ENCODE results near the gene TPSD1.
"Not testable (repeated sequence)": the region's sequence is repeated elsewhere in the genome, so short reads cannot be mapped to it uniquely, and the experiment has no call there.

Gene TPSD1

DNA sequence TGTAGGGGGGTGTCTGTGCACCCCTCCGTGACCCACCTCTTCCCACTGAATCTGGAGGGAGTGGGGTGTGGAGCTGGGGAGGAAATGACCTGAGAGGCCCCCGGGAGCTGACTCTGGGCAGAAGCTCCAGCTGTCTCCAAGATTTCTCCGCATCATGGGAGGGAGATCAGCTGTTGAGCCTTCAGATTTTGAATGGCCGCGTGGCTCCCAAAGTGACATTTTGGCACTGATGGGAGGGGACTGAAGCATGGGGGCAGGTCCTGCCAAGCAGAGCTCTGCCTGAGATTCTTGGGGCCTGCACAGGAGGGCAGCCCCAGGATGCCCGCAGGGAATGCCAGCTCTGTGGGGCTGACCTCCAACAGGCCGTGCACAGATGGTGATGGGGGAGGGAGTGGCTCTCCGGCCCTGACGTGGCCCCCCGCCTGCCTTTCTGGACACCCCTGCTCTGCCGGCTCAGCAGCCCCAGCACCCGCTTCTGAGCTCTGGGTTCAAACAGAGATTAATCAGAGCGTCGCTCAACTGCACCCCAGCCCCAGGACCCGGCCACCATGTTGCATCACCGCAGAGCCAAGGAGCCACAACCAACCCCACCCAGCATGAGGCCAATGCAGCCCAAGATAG is 28.2 kb downstream of the TPSD1 start:
- DNase-seq, result no peak

DNA sequence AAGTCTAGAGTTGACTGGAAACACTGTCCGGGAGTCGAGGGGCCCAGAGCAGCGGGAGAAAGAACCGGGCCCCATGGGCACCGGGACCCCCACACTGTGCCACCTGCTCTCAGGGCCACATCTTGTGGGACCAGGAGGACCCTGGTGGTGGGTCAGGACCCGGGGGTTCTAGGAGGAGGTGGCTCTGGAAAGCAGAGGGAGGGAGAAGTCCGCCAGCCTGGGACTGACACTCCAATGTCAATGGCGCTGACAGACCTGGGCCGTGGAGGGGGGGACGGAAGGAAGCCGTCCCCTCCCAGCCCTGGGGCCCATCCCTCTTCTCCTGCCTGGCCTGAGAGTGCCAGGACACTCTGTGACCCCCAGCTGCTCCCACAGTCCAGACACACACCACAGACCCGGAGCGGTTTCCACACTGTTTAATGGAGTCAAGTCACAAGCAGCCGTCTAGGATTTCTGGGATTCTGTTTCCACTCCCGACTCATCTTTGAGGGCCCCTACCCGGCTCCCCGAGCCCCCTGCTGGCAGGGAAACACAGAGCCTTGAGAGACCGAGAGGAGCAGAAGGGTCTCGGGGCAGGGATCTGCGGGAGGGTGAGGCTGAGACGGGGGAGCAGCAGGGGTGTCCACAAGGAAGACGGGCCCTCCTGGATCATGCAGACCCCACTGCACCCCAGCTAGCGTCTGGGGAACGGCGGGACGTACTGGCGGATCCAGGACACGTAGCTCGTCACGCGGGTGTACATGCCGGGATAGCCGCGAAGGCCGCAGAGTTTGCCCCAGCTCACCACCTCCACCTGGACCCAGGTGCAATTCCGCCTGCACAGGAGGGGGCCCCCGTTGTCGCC is 30.0 kb downstream of the TPSD1 start:
- no peak for DNase-seq

DNA sequence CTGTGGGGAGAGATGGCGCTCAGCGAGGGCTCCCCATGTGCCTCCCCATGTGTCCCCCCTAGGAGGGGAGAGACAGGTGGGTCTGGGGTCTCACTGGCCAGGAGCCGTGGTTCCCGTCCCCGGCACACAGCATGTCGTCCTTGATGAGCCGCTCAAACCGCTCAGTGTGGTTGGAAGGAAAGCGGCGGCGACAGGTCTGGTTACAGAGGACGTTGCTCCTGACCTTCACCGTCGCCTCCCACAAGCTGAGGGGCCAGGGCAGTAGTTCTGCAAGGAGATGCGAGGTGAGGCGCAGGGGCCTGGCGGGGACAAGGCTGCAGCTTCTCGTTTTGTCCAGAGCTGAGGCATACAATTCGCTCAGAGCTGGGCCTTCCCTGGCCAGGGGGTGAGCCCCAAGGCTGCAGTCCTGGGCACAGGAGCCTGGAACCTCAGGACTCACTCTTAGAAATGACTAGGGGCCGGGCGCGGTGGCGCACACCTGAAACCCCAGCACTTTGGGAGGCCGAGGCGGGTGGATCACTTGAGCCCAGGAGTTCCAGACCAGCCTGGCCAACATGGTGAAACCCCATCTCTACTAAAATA is 30.7 kb downstream of the TPSD1 start:
- DNase-seq, result no peak

DNA sequence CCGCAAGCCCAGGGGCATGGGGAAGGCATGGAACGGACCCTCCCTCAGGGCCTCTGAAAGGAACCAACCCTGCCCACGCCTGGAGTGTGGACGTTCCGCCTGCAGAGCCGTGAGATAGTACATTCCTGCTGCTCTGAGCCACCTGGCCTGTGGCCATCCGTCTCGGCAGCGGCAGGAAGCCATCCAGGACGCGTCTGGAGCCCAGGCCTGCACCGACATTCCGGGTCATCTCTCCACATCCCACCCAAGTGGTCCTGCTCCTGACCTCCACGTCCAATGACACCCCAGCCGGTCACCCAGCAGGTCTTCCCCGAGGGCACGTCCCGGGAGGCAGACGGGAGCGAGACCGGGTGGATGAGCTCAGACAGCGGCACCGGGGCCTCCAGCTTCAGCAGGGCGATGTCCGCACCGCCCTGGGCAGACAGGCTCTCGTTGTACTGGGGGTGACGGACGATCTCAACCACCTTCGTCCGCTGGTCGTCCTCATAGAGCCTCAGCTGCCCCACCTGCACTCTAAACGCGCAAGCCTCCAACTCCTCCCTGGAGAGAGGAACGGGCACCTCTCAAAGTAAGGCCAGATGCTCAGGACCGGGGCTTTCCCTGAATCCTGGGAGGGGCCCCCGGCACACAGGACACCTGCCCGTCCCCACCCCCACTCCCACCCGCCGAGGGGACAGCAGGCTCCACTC is 32.3 kb downstream of the TPSD1 start:
- no peak for DNase-seq

DNA sequence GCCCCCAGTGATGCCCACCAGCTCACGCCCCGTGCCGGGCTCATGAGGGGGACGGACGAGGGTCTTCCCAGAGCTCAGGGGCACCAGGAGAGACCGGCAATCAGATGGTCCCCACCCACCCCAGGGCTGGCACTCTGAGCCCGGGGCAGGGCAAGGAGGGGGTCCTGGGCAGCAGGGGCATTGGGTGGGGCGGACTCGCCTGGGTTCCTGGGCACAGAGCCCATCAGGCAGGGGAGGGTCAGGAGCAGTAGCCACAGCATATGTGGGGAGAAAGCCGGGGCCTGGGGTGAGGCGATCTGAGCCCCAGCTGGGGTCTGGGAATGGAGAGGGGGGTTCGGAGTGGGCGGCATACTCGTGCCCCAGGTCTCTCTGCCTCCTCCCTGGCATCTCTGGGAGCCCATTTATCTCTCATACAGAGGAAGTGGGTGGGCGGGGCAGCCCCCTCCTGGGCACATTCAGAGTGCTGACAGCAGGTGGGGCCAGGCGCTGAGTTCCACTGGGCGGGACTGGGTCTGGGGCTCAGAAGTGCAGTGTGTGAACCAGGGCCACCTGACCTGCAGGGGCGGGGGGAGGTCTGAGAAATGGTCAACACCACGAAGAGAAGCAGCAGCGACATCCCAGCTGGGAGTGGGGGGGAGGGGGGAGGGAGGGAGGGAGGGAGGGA is 33.1 kb downstream of the TPSD1 start:
- DNase-seq, result peak; percentile 29 to 42

DNA sequence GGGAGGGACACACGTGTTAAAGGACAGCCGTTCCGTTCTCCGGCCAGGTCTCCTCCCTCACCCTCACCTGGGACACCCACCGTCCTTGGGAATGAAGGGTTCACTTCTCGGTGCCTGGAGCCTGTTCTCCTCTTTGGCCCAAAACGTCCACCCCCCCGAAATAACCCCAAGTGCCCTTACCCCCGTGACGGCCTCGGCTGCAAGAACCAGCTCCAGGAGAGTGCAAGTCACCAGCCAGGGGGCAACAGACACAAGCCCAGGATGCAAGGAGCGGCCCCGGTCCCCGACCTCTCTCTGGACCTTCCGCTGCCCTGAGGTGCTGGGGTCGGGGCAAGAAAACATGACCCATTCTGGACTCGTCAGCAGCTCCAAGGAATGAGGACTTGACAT is 33.6 kb downstream of the TPSD1 start:
- DNase-seq, result no peak

DNA sequence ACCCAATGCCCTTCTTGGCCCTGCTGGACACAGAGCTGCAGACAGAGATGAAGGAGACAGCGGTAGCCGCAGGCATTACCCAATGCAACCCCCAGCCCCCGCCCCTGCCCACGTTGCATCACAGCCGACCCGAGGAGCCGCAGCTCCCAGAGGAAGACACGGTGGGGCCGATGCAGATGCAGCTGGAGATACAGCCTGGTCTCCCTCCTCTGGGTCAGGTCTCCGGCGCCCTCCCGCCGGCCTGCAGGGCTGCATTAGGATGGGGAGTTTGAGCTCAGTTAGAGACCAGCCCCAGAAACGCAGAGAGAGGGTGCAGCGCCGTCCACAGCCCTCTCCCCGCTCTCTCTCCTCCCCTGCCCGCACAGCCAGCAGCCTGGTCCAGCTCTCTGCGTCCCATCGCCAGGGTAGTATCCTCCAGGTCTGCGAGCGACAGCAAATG is 34.2 kb downstream of the TPSD1 start:
- no peak for DNase-seq

DNA sequence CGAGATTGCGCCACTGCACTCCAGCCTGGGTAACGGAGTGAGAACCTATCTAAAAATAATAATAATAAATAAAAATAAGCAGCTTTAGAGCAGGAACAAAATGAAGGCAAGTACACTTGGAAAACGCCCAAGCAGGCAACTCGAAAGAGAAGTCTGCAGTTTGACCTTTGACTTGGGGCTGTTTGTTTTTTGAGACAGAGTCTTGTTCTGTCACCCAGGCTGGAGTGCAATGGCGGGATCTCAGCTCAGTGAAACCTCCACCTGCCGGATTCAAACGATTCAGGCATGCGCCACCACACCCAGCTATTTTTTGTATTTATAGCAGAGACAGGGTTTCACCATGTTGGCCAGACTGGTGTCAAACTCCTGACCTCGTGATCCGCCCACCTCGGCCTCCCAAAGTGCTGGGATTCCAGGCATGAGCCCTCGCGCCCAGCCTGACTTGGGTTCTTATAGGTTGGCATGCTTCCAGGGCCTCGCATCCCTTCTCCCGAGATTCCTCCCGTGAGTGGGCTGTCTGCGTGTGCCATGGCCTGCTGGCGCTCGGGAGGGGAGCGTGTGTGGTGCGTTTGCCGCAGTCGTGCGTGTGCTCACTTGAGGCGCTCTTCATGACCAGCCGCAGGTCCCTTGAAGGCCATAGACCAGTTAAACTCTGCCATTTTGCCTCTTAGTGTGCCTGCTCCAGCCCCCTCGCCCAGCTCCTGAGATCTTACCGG is 35.1 kb downstream of the TPSD1 start:
- no peak for DNase-seq

DNA sequence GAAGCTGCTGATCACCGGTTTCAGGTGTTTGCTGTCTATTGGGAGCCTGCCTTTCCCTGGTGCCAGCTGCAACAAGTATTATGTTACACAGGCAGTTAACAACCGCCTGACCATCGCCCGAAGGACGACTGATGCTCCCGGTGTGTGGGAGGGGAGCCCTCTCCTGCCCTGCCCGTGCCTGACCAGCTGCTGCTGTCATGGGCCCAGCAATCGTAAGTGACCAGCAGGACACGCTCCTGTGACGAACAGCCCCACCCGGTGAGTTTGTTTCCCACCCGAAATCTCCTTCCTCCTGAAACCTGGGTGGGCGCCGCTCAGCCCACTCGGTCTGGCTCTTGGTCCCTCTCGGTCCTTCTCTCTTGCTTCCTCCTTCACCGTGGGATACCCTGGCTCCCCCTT is 35.7 kb downstream of the TPSD1 start:
- DNase-seq, result peak; percentile 68 to 75

DNA sequence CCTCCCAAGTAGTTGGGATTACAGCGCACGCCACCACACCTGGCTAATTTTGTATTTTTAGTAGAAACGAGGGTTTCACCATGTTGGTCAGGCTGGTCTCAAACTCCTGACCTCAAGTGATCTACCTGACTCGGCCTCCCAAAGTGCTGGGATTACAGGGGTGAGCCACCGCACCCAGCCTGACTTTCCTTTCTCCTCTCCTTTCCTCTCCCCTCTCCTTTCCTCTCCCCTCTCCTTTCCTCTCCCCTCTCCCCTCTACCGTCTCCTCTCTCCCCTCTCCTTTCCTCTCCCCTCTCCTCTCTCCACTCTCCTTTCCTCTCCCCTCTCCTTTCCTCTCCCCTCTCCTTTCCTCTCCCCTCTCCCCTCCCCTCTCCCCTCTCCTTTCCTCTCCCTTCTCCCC is 36.3 kb downstream of the TPSD1 start:
- not testable (repeated sequence) for DNase-seq

DNA sequence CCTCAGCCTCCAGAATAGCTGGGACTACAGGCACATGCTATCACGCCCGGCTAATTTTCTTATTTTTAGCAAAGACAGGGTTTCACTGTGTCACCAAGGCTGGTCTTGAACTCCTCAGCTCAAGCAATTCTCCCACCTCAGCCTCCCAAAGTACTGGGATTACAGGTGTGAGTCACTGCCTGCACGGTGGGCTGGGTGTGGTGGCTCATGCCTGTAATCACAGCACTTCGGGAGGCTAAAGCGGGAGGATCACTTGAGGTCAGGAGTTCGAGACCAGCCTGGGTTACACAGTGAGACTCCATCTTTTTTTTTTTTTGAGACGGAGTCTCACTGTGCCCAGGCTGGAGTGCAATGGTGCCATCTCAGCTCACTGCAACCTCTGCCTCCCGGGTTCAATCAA is 36.9 kb downstream of the TPSD1 start:
- DNase-seq, result not testable (repeated sequence)

DNA sequence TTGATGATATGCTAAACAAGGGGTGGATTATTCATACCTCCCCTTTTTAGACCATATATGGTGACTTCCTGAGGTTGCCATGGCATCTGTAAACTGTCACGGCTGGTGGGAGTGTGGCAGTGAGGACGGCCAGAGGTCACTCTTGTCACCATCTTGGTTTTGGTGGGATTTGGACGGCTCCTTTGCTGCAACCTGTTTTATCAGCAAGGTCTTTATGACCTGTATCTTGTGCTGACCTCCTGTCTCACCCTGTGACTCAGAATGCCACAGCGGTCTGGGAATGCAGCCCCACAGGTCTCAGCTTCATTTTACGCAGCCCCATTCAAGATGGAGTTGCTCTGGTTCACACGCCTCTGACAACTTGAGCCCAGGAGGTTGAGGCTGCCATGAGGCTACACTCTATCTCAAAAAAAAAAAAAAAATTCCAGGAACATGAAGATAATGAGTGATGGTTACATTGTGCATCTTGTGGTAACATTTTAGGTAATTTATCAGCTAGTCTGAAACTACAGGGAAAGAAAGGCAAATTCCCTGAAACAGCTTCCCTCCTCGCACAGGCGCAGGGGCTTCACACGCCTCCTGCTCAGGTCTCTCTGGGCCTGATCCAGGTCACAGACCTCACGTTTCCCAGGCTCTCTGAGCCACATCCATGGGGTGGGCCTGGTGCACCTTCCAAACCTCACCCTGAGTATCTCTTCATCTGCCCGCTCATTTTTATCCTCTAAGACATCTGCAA is 38.2 kb downstream of the TPSD1 start:
- DNase-seq, result no peak

DNA sequence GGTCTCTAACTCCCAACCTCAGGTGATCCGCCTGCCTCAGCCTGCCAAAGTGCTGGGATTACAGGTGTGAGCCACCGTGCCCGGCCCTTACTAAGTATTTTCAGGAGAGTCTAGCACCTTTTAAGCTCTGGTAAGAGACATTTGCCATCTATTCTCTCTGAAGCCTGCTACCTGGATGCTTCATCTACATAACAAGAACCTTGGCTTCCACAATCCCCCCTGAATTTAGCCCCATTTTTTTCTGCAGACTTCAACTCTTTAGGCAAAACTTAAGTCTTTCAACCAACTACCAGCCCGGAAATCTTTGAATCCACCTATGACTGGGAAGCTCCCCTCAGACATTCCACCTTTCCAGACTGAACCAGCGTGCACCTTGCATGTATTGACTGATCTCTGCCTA is 39.6 kb downstream of the TPSD1 start:
- DNase-seq, result no peak

DNA sequence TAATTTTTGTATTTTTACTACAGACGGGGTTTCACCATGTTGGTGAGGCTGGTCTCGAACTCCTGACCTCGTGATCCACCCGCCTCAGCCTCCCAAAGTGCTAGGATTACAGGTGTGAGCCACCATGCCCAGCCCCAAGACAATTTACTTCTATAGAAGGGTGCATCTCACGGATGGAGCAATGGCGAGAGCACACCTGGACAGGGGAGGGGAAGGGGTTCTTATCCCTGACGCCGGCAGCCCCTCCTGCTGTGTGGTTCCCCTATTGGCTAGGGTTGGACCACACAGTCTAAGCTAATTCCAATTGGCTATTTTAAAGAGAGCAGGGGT is 40.8 kb downstream of the TPSD1 start:
- not testable (repeated sequence) for DNase-seq

DNA sequence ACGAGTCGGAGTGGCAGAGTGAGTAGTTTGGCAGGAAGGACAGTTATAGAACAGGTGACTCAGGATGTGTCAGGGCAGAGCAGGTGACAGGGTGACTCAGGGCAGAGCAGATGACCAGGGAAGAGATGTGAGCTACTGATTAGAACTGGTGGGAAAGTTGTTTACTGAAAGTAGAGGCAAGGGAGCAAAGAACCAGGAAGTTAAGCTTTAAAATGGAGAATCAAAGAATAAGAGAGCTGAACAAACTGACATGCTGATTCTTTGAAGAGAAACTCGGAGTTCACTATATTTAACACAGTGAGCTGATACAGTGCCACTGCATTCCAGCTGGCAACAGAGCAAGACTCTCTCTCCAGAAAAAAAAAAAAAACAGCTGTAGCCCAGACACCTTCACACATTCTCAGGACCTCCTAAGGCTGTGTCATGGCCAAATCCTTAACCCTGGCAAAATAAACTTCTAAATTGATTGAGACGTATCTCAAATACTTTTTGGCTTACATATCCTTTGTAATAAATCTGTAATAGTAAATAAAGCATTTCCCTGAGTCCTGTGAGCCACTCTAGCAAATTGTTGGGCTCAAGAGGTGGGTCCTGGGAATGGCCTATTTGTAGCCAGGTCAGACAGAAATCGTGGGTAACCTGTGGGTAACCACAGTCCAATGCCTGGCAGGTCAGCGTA is 41.3 kb downstream of the TPSD1 start:
- peak in 1 of 2 experiments; percentile 39 for DNase-seq

DNA sequence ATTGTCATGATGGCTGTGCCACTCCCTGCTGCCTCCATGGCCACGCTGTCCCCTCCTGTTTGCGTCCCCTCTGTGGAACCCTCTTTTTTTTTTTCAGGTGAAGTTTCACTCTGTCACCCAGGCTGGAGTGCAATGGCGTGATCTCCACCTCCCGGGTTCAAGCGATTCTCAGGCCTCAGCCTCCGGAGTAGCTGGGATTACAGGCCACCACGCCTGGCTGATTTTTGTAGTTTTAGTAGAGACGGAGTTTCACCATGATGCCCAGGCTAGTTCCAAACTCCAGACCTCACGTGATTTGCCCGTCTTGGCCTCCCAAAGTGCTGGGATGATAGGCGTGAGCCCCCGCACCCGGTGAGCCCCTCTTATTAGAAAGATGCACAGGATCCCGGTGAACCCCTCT is 42.5 kb downstream of the TPSD1 start:
- DNase-seq, result no peak

DNA sequence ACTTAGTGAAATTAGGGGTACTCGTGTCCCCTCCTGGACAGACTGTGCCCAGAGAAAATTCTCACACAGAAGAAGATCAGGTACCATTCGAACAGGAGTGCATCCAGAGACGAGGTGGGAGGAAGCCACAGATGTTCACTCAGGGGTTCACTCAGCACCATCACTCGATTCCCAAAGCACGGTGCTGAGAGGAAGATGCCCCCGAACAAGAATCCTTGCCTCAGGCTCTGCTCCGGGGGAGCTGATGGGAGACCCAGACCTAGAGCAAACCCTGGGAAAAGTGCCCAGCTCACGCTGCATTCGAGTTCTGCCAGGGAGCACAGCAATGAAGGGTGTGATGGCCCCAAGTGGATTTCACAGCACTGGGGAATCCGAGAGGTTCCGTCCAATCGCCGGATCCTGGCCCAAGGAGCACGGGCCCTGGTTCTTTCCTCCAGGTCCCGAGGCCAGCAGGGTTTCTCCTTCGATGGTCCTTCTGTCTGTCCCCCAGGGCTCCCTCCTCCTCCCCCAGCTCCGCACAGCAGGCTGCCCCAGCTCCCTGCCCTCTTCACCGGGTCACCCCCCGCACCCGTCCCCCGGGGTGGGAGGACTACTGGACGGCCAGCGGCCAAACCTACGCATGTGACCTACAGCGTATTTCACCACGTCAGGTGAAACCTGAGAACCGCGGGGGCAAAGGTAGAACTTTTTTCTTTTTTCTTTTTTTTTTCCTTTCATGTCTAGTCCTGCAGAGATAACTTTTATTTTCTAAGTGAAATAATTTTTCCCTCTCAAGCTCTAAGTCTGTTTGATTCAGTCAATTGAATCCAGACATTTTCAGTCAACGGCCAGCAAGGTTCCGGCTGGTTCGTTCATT is 43.4 kb downstream of the TPSD1 start:
- DNase-seq, result no peak

DNA sequence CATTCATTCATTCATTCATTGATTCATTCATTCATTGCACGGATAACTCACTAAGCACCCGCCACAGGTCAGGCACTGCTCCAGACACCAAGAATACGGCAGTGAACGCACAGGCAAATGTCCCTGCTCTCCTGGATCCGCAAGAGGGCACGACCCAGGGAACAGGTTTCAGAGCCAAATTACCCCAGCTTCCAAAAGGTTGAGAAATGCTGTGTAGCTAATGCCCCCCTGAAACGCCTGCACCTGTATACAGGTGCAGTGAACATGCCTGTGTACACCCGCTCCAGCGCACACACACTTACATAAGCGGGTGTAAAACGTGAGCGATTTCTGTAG is 44.0 kb downstream of the TPSD1 start:
- no peak for DNase-seq

DNA sequence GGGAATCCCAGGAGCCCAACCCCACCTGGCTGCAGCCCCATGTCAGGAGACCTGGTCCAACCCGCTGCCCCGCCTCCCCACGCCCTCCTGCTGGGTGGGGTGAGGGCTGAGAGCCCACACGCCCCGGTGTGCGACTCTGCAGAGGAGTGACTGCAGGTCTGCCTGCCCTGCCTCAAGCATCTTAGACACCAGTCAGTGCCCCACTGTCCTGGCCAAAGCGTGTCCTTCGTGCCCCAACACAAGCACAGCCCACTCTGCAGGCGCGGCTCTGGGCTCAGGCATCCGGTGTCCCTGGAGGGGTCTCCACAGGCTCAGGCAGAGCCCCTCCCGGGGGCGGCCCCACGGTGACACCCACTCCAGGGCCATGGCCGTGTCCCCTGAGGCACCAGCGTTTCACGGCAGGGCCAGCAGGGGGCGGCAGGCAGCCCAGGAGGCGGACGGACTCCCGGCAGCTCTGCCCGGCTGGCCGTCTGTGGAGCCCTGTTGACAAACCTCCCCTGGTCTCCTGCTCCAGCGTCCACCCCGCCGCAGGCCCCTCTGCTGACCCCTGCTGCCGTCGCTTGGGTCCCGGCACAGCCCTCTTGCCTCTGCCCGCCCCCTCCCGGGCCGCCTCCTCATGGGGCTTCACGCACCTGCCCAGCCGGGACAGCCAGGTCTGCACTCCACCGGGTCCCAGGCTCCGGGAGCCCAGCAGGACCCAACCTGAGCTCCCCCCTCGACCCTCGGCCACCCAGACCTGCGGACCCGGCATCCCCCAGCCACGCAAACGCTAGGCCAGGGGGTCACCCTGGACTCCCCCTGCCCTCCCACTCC is 45.0 kb downstream of the TPSD1 start:
- DNase-seq, result peak; percentile 47 to 51

All from SHP77 (cell line).